ENCODE measurements around the gene CAPN5.

The CAPN5 gene

GRCh38 chr11:77056814-77057402 lies 9.9 kb upstream of the CAPN5 start:
- H3F3A ChIP-seq (ENCODE audit: control insufficient read depth, insufficient read depth) = no peaks in the 10 kb centered on the region
- H3K79me2 ChIP-seq (ENCODE audit: control insufficient read depth, low read length) = no peaks in the 10 kb centered on the region
- H3K4me3 ChIP-seq (ENCODE audit: low read length) = no peak overlapping the region
- no peaks in the 10 kb centered on the region for H3K36me3 ChIP-seq (ENCODE audit: control insufficient read depth, low read length)
- no peak overlapping the region for H3K27ac ChIP-seq (ENCODE audit: low read depth, low read length)
- H3K9me2 ChIP-seq (replicated peaks; ENCODE audit: control insufficient read depth, low read length) = no peaks in the 10 kb centered on the region
- H3K27me3 ChIP-seq (ENCODE audit: control insufficient read depth, low read length) = peaks cover 12% of the 10 kb centered on the region
- no peaks in the 10 kb centered on the region for H3K4me1 ChIP-seq (ENCODE audit: control insufficient read depth, low read length)
- no peak overlapping the region for H3K4me2 ChIP-seq (ENCODE audit: low read length)
- H3K9me3 ChIP-seq (ENCODE audit: control insufficient read depth, insufficient read depth, low read length) = peaks cover 8% of the 10 kb centered on the region
- TF ChIP-seq EZH2phosphoT487 (IDR thresholded peaks at IDR 0.05; ENCODE audit: borderline replicate concordance, low read length) = no peak
- H4K20me1 ChIP-seq (ENCODE audit: control insufficient read depth, insufficient read depth, low read depth, low read length) = no peaks in the 10 kb centered on the region

GRCh38 chr11:77057938-77058474 lies 8.8 kb upstream of the CAPN5 start:
- H3K4me2 ChIP-seq (ENCODE audit: low read length) = no peak overlapping the region
- H3K36me3 ChIP-seq (ENCODE audit: control insufficient read depth, low read length) = no peaks in the 10 kb centered on the region
- H4K20me1 ChIP-seq (ENCODE audit: control insufficient read depth, insufficient read depth, low read depth, low read length) = no peaks in the 10 kb centered on the region
- TF ChIP-seq CTCF (IDR thresholded peaks at IDR 0.05; ENCODE audit: low read depth, low read length, poor library complexity, severe bottlenecking) (no peak), EZH2phosphoT487 (IDR thresholded peaks at IDR 0.05; ENCODE audit: borderline replicate concordance, low read length) (no peak)
- peaks cover 12% of the 10 kb centered on the region for H3K27me3 ChIP-seq (ENCODE audit: control insufficient read depth, low read length)
- H3F3A ChIP-seq (ENCODE audit: control insufficient read depth, insufficient read depth) = no peaks in the 10 kb centered on the region
- H3K4me3 ChIP-seq (ENCODE audit: low read length) = no peak overlapping the region
- no peaks in the 10 kb centered on the region for H3K9me2 ChIP-seq (replicated peaks; ENCODE audit: control insufficient read depth, low read length)
- no peak overlapping the region for H3K27ac ChIP-seq (ENCODE audit: low read depth, low read length)
- H3K79me2 ChIP-seq (ENCODE audit: control insufficient read depth, low read length) = no peaks in the 10 kb centered on the region
- H3K4me1 ChIP-seq (ENCODE audit: control insufficient read depth, low read length) = no peaks in the 10 kb centered on the region
- H3K9me3 ChIP-seq (ENCODE audit: control insufficient read depth, insufficient read depth, low read length) = peaks cover 8% of the 10 kb centered on the region

- Histone ChIP-seq H3K4me1 (ENCODE audit: control insufficient read depth, low read length) (no peaks in the 10 kb centered on the region), H3K36me3 (ENCODE audit: control insufficient read depth, low read length) (no peaks in the 10 kb centered on the region), H3K9me2 (replicated peaks; ENCODE audit: control insufficient read depth, low read length) (no peaks in the 10 kb centered on the region), H3K79me2 (ENCODE audit: control insufficient read depth, low read length) (no peaks in the 10 kb centered on the region), H3K27me3 (ENCODE audit: control insufficient read depth, low read length) (peaks cover 12% of the 10 kb centered on the region), H3K9me3 (ENCODE audit: control insufficient read depth, insufficient read depth, low read length) (peaks cover 8% of the 10 kb centered on the region), H3K27ac (ENCODE audit: low read depth, low read length) (no peak overlapping the region), H3F3A (ENCODE audit: control insufficient read depth, insufficient read depth) (no peaks in the 10 kb centered on the region), H3K4me2 (ENCODE audit: low read length) (no peak overlapping the region), H4K20me1 (ENCODE audit: control insufficient read depth, insufficient read depth, low read depth, low read length) (no peaks in the 10 kb centered on the region), H3K4me3 (ENCODE audit: low read length) (no peak overlapping the region)
- no peak for TF ChIP-seq CTCF (IDR thresholded peaks at IDR 0.05; ENCODE audit: low read depth, low read length, poor library complexity, severe bottlenecking)
These were observed 7.9 kb upstream of the CAPN5 start for GRCh38 chr11:77058900-77059299.

- Histone ChIP-seq H3K4me3 (ENCODE audit: low read length) (no peak overlapping the region), H3K4me1 (ENCODE audit: control insufficient read depth, low read length) (no peaks in the 10 kb centered on the region), H3K27ac (ENCODE audit: low read depth, low read length) (no peak overlapping the region), H3K27me3 (ENCODE audit: control insufficient read depth, low read length) (peaks cover 12% of the 10 kb centered on the region), H3K9me3 (ENCODE audit: control insufficient read depth, insufficient read depth, low read length) (peaks cover 8% of the 10 kb centered on the region), H3K36me3 (ENCODE audit: control insufficient read depth, low read length) (no peaks in the 10 kb centered on the region), H3K79me2 (ENCODE audit: control insufficient read depth, low read length) (no peaks in the 10 kb centered on the region), H3K9me2 (replicated peaks; ENCODE audit: control insufficient read depth, low read length) (no peaks in the 10 kb centered on the region), H3K4me2 (ENCODE audit: low read length) (no peak overlapping the region), H4K20me1 (ENCODE audit: control insufficient read depth, insufficient read depth, low read depth, low read length) (no peaks in the 10 kb centered on the region), H3F3A (ENCODE audit: control insufficient read depth, insufficient read depth) (no peaks in the 10 kb centered on the region)
- no peak for TF ChIP-seq CTCF (IDR thresholded peaks at IDR 0.05; ENCODE audit: low read depth, low read length, poor library complexity, severe bottlenecking)
- no peak for TF ChIP-seq EZH2phosphoT487 (IDR thresholded peaks at IDR 0.05; ENCODE audit: borderline replicate concordance, low read length)
These were observed 7.0 kb upstream of the CAPN5 start for GRCh38 chr11:77059806-77060205.
